Keratinocyte (primary cell): ENCODE results near the gene RGMA. TPM values are rescaled to one million over a fixed set of nuclear protein-coding genes. Genes with fewer than 3 reads are reported as not detected.

Source experiments
- DNase-seq: peaks from one replicate; pipeline ENCODE4 v3.0.0-alpha.2; 2011; ENCODE audit warnings: low read depth, missing footprints, low spot score
- FAIRE-seq: peaks from 2 replicates; lab custom pipeline; 2011; peaks lifted over from hg19 to GRCh38; lab: Jason Lieb, UNC
- H2AFZ ChIP-seq: 2 replicates; pipeline ENCODE4 v1.6.0; 2012; ENCODE audit warnings: low read length, control low read depth, inconsistent platforms; ENCODE audit not compliant: control insufficient read depth
- H3K27ac ChIP-seq: 2 replicates; pipeline ENCODE4 v1.5.1; 2011; ENCODE audit warnings: low read length; ENCODE audit not compliant: control insufficient read depth, insufficient read depth
- H3K27me3 ChIP-seq: 3 replicates; pipeline ENCODE4 v1.6.0; 2011; ENCODE audit warnings: low read length; ENCODE audit not compliant: control insufficient read depth, insufficient read depth; ENCODE audit errors: extremely low read depth
- H3K36me3 ChIP-seq, 2 experiments: 2 replicates in 1 of 2; 3 replicates in 1 of 2; pipeline ENCODE4 v1.5.1; 2011; ENCODE audit warnings: low read length in 2 of 2, mild to moderate bottlenecking in 1 of 2; ENCODE audit not compliant: control insufficient read depth in 2 of 2, insufficient read depth in 2 of 2; ENCODE audit errors: extremely low read depth in 1 of 2
- H3K4me1 ChIP-seq: 3 replicates; pipeline ENCODE4 v1.5.1; 2011; ENCODE audit warnings: low read length; ENCODE audit not compliant: control insufficient read depth, insufficient read depth; ENCODE audit errors: extremely low read depth
- H3K4me2 ChIP-seq: 3 replicates; pipeline ENCODE4 v1.6.0; 2011; ENCODE audit warnings: low read depth, low read length; ENCODE audit not compliant: control insufficient read depth, insufficient read depth; ENCODE audit errors: extremely low read depth
- H3K4me3 ChIP-seq, 3 experiments: fragments of 200-600 bp in 1 of 3; sonication (generic) in 1 of 3; 2 replicates in 2 of 3; 3 replicates in 1 of 3; pipeline ENCODE4 v1.5.1; 2011 to 2016; ENCODE audit warnings: low read length in 3 of 3, mild to moderate bottlenecking in 3 of 3, control low read depth in 2 of 3, inconsistent platforms in 1 of 3, low read depth in 1 of 3, mixed read lengths in 1 of 3, mixed run types in 1 of 3, moderate library complexity in 1 of 3; ENCODE audit not compliant: control insufficient read depth in 2 of 3, insufficient read depth in 2 of 3; ENCODE audit errors: extremely low read depth in 1 of 3
- H3K79me2 ChIP-seq: 2 replicates; pipeline ENCODE4 v1.6.0; 2012; ENCODE audit warnings: low read length; ENCODE audit not compliant: control insufficient read depth, insufficient read depth
- H3K9ac ChIP-seq: 3 replicates; pipeline ENCODE4 v1.6.0; 2011; ENCODE audit warnings: low read length; ENCODE audit not compliant: control insufficient read depth, insufficient read depth; ENCODE audit errors: extremely low read depth
- H3K9me1 ChIP-seq: 3 replicates; pipeline ENCODE4 v1.6.0; 2011; ENCODE audit warnings: low read length; ENCODE audit not compliant: control insufficient read depth, insufficient read depth; ENCODE audit errors: extremely low read depth
- H3K9me3 ChIP-seq: 2 replicates; pipeline ENCODE4 v1.5.1; 2012; ENCODE audit warnings: low read depth, low read length; ENCODE audit not compliant: control insufficient read depth
- H4K20me1 ChIP-seq: 3 replicates; pipeline ENCODE4 v1.6.0; 2011; ENCODE audit warnings: low read length; ENCODE audit not compliant: control insufficient read depth, insufficient read depth; ENCODE audit errors: extremely low read depth
- EZH2 ChIP-seq: IDR thresholded peaks from one replicate; pipeline ENCODE4 v1.6.1; 2012; ENCODE audit warnings: inconsistent platforms, mild to moderate bottlenecking, low read length, moderate library complexity
- dilution Hi-C: fragments of 300-500 bp; cut with MboI; formaldehyde crosslinking; loops from one replicate; pipeline ENCODE4 v1.7.0; 2020; ENCODE audit warnings: low sequenced_read_pairs; ENCODE audit not compliant: extremely low pct_ligation_motif_present
- polyA plus RNA-seq, 5 experiments: library from polyadenylated mRNA; depleted of rRNA in 3 of 5; stranded (reverse) in 3 of 5; stranded (forward) in 1 of 5; unstranded in 1 of 5; fragments of >200 nt; gene quantifications; 1 replicate in 1 of 5; 2 replicates in 3 of 5; 3 replicates in 1 of 5; pipeline versions ENCODE4 v1.2.1 to v1.2.3, GENCODE V29; 2011 to 2012; ENCODE audit warnings: missing spikeins in 2 of 5, low read depth in 1 of 5, low replicate concordance in 1 of 5
- TF ChIP-seq, protein P1 (sequence below), 3 experiments: IDR thresholded peaks in 1 of 3; conservative IDR thresholded peaks in 1 of 3; optimal IDR thresholded peaks in 1 of 3; 2 replicates in 2 of 3; 3 replicates in 1 of 3; pipeline versions ENCODE3 to v1.5.1; 2011; ENCODE audit warnings: low read length in 3 of 3, mild to moderate bottlenecking in 3 of 3, moderate library complexity in 2 of 3, control low read depth in 1 of 3, inconsistent platforms in 1 of 3; ENCODE audit not compliant: insufficient read depth in 2 of 3; ENCODE audit errors: extremely low read depth in 1 of 3

The RGMA gene
- polyA plus RNA-seq, 1 donor (not counting 4 experiments of a cell fraction or from before 2014, with no cell fraction given): 0.18 TPM

DNA sequence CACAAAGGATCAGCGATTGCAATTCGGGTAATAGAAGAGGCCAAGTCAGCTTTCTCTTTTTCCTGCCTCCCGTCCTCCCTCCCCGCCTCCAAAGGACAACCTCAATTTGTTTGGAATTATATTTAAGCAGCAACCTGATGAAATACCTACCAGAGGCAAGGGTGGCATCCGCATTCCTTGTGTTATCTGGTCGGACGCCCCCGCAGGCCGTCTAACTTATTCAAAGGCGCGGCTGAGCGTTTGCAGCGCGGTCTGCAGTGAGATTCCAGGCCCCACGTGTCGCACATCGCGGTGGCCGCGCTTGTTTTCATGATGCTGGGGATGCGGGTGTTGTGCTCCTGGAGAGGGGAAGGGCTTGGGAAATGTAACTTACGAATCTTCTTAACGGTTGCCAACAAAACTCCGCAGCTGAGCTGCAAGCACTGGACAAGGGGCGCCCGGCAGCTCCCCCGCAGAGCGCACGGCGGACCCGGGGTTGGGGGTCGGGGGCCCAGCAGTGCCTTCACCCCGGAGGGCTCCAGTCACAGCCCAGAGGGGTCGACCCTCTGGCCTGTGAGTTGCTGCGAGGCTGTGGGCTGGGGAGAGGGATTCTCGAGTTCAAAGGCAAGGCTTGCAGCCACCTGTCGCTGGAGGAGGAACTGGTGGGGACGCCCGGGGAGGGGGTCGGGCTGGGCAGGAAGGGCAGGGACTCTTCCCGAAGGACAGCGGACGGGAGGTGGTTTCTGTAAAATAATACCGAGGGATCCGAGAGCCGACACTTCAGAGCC, 20.5 kb upstream of the RGMA start:
- Histone ChIP-seq H3K27me3 (no peaks in the 10 kb centered on the region), H3K9ac (no peak overlapping the region), H2AFZ (no peak overlapping the region), H3K4me3 (no peak overlapping the region), H3K4me2 (no peak overlapping the region), H4K20me1 (no peaks in the 10 kb centered on the region), H3K36me3 (no peaks in the 10 kb centered on the region), H3K27ac (no peak overlapping the region), H3K79me2 (no peaks in the 10 kb centered on the region), H3K4me1 (no peaks in the 10 kb centered on the region), H3K9me1 (no peaks in the 10 kb centered on the region), H3K9me3 (no peaks in the 10 kb centered on the region)
- no peak for FAIRE-seq
- DNase-seq: no peak
- TF ChIP-seq, protein P1, sequence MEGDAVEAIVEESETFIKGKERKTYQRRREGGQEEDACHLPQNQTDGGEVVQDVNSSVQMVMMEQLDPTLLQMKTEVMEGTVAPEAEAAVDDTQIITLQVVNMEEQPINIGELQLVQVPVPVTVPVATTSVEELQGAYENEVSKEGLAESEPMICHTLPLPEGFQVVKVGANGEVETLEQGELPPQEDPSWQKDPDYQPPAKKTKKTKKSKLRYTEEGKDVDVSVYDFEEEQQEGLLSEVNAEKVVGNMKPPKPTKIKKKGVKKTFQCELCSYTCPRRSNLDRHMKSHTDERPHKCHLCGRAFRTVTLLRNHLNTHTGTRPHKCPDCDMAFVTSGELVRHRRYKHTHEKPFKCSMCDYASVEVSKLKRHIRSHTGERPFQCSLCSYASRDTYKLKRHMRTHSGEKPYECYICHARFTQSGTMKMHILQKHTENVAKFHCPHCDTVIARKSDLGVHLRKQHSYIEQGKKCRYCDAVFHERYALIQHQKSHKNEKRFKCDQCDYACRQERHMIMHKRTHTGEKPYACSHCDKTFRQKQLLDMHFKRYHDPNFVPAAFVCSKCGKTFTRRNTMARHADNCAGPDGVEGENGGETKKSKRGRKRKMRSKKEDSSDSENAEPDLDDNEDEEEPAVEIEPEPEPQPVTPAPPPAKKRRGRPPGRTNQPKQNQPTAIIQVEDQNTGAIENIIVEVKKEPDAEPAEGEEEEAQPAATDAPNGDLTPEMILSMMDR (optimal IDR thresholded peaks at IDR 0.05 in 1 of 3, IDR thresholded peaks at IDR 0.05 in 1 of 3, conservative IDR thresholded peaks at IDR 0.05 in 1 of 3; ENCODE audit: extremely low read depth in 1 of 3, insufficient read depth in 2 of 3, low read length in 3 of 3): no peak
- TF ChIP-seq EZH2: no peak
- dilution Hi-C loops: no loop called here

DNA sequence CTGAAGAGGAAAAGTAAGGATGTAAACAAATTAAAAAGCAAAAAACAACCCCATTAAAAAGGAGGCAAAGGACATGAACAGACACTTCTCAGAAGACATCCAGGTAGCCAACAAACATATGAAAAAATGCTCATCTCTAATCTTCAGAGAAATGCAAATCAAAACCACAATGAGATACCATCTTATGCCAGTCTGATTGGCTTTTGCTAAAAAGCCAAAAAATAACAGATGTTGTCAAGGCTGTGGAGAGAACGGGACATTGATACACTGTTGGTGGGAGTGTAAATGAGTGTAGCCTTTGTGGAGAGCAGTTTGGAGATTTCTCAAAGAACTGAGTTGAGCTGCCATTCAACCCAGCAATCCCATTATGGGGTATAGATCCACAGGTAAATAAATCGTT, 18.6 kb upstream of the RGMA start:
- no peaks in the 10 kb centered on the region for H3K9me3 ChIP-seq
- H3K4me2 ChIP-seq: no peak overlapping the region
- no peaks in the 10 kb centered on the region for H3K36me3 ChIP-seq
- TF ChIP-seq EZH2: no peak
- no peaks in the 10 kb centered on the region for H3K4me1 ChIP-seq
- H3K27ac ChIP-seq: no peak overlapping the region
- no peak for FAIRE-seq
- no peaks in the 10 kb centered on the region for H3K79me2 ChIP-seq
- H3K9me1 ChIP-seq: no peaks in the 10 kb centered on the region
- no peak overlapping the region for H2AFZ ChIP-seq
- dilution Hi-C loops: no loop called here
- H3K27me3 ChIP-seq: no peaks in the 10 kb centered on the region
- H3K9ac ChIP-seq: no peak overlapping the region
- H3K4me3 ChIP-seq: no peak overlapping the region
- no peaks in the 10 kb centered on the region for H4K20me1 ChIP-seq
- no peak for DNase-seq
